ENCODE data around the gene SH2D3A.

The SH2D3A gene

DNA sequence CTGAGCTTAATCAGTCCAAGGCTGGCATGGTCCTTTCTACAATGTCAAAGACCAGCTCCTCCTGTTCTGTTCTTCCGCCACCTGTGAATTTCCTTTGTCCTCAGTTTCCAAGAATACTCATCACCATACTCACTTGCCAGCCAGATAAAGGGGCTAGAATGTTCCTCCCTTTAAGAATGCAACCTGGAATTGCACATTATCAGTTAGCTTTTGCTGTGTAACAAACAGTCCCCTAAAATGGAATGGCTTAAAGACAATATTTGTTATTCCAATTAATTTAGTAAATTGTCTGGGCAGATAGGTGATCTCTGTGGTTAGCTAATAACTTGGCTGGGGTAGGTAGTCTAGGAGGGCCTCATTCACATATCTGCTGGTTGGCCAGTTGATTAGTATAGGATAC, 41.3 kb upstream of the SH2D3A start:
- TF ChIP-seq, protein P1, sequence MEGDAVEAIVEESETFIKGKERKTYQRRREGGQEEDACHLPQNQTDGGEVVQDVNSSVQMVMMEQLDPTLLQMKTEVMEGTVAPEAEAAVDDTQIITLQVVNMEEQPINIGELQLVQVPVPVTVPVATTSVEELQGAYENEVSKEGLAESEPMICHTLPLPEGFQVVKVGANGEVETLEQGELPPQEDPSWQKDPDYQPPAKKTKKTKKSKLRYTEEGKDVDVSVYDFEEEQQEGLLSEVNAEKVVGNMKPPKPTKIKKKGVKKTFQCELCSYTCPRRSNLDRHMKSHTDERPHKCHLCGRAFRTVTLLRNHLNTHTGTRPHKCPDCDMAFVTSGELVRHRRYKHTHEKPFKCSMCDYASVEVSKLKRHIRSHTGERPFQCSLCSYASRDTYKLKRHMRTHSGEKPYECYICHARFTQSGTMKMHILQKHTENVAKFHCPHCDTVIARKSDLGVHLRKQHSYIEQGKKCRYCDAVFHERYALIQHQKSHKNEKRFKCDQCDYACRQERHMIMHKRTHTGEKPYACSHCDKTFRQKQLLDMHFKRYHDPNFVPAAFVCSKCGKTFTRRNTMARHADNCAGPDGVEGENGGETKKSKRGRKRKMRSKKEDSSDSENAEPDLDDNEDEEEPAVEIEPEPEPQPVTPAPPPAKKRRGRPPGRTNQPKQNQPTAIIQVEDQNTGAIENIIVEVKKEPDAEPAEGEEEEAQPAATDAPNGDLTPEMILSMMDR (IDR thresholded peaks at IDR 0.05; ENCODE audit: control extremely low read depth, extremely low read depth, low read depth, missing control alignments): no peak
- no peak for DNase-seq (ENCODE audit: extremely low spot score)
- ChIA-PET CTCF (interaction anchor here (0.9 kb wide), 1 partner anchor 15 kb away, joined by 3 read pairs; no protein-coding TSS in a partner anchor), POLR2A (no interaction called here)

DNA sequence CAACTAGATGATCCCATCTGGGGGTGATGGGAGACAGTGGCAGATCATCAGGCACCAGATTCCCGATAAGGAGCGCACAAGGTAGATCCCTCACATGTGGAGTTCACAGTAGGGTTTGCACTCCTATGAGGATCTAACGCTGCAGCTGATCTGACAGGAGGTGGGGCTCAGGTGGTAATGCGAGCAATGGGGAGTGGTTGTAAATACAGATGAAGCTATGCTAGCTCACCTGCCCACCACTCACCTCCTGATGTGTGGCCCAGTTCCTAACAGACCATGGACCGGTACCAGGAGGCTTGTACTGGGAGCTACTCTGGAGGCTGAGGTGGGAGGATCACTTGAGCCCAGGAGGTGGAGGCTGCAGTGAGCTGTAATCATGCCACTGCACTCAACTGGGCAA, 40.1 kb upstream of the SH2D3A start:
- ChIA-PET POLR2A (interaction anchor here (0.5 kb wide), 1 partner anchor 8 kb away, joined by 5 read pairs; no protein-coding TSS in a partner anchor), CTCF (no interaction called here)
- TF ChIP-seq, protein P1 (IDR thresholded peaks at IDR 0.05; ENCODE audit: control extremely low read depth, extremely low read depth, low read depth, missing control alignments): no peak
- no peak for DNase-seq (ENCODE audit: extremely low spot score)

DNA sequence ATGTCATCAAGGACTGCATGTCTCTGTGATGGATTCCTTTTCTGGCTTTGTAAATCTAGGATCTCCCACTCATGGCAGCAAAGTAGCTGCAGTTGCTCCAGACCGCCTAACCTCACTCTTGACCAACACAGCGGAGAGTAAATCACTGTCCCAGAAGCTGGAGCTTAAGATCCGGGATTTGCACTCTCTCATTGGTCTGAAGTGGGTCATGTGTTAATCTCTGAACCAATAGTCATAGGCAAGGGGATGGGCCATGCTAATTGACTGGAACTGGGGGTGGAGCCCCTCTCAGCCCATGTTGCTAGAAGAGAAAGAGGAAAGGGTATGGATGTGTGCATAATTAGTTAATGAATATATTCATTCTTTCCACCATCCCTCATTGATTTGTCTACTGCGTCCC, 39.3 kb upstream of the SH2D3A start:
- no peak for DNase-seq (ENCODE audit: extremely low spot score)
- TF ChIP-seq, protein P1 (IDR thresholded peaks at IDR 0.05; ENCODE audit: control extremely low read depth, extremely low read depth, low read depth, missing control alignments): no peak
- ChIA-PET CTCF (interaction anchor here (1.0 kb wide), 1 partner anchor 38 kb away, joined by 3 read pairs; no protein-coding TSS in a partner anchor), POLR2A (no interaction called here)

DNA sequence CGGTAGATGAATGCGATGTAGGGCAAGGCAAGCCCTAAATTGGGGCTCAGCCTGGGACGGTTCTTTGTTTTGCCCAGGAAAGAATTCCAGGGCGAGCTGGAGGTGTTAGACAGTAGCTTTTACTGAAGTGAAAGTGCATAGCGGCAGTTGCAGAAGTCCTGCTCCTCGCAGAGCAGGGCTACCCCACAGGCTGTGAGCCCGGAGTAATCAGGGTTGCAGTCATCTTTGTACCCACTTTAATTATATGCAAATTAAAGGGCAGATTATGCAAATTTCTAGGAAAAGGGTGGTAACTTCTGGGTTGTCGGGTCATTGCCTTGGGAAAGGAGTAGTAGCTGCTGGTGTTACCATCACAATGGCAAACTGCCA, 35.8 kb upstream of the SH2D3A start:
- no peak for DNase-seq (ENCODE audit: extremely low spot score)
- POLR2A ChIA-PET: interaction anchor here (0.6 kb wide), 1 partner anchor 265 kb away, joined by 3 read pairs; no protein-coding TSS in a partner anchor
- CTCF ChIA-PET: interaction anchor here (0.8 to 4.3 kb wide), 10 partner anchors 11 to 340 kb away, joined by 3 to 21 read pairs (median 4); partner anchors contain the start of gene VAV1
- TF ChIP-seq, protein P1 (IDR thresholded peaks at IDR 0.05; ENCODE audit: control extremely low read depth, extremely low read depth, low read depth, missing control alignments): no peak

DNA sequence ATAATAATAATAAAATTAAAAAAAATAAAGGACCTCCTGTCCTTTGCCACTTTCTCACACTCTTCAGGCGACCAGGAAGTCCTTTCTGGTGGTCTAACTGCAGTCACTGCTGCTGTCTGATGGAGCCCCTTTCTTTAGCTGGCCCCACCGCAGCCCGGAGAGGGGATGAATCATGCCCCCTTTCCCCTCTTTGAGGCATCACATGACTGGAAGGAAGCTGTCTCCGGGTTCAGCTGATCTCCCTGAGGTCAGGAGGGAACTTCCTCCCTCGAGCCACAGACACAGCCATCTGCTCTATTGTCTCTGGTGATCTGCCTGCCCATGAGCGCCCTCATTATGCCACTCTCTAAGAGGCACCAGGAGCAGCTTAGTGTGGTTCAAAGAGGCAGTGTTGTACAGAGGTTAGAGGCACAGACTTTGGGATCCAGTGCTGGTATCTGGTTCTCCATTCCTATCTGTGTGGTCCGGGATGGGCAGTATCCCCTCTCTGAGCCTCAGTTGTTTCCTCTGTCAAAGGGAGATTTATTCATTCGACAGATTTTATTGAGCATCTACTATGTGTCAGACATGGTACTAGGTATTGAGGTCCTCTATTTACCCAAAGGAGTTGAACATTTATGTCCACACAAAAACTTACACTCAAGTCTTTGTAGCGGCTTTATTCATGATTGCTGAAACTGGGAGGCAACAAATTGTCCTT, 35.3 kb upstream of the SH2D3A start:
- ChIA-PET CTCF (interaction anchor here (0.8 to 4.3 kb wide), 6 partner anchors 12 to 340 kb away, joined by 3 to 21 read pairs (median 10); partner anchors contain the start of gene VAV1), POLR2A (interaction anchor here (0.6 kb wide), 1 partner anchor 264 kb away, joined by 3 read pairs; no protein-coding TSS in a partner anchor)
- TF ChIP-seq, protein P1 (IDR thresholded peaks at IDR 0.05; ENCODE audit: control extremely low read depth, extremely low read depth, low read depth, missing control alignments): peak; percentile 22
- peak; percentile 73 for DNase-seq (ENCODE audit: extremely low spot score)

DNA sequence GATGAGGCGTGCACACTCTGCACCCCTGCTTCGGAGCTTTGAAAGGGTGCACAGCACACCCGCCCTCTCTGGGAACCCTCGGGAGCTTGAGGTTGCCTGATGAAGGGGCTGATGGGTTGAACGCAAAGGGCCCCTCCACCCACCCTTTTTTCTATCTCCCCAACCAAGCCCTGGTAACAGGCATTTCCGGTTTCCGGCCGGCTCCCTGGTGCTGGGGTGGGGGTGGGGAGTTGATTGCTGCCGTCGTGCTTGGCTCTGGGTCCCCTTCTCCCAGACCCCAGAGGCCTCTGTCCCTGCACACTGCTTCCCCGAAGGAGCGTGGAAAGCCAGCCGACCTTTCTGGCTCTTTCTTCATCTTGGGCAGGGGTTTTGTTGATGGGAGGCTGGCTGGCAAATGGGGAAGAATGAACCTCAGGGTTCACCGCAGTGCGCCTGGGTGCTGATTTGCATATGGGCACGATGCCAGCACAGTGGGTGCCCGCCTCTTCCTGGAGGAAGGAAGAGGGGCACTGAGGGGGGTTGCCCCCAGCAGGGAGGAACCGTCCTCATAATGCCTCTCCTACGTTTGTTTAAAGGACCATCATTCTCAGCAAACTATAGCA, 34.4 kb upstream of the SH2D3A start:
- ChIA-PET POLR2A (interaction anchor here (0.6 to 1.5 kb wide), 3 partner anchors 13 to 29 kb away, joined by 3 to 6 read pairs (median 3); partner anchors contain the start of gene VAV1), CTCF (interaction anchor here (1.2 to 4.3 kb wide), 4 partner anchors 14 to 62 kb away, joined by 3 to 21 read pairs (median 7); partner anchors contain the start of gene VAV1)
- DNase-seq (ENCODE audit: extremely low spot score): peak; percentile 78
- TF ChIP-seq, protein P1 (IDR thresholded peaks at IDR 0.05; ENCODE audit: control extremely low read depth, extremely low read depth, low read depth, missing control alignments): no peak

Data from GM10248 (cell line).